Breast epithelium (tissue), 4 donors: ENCODE results near the gene SEC31B. TPM values are rescaled to one million over a fixed set of nuclear protein-coding genes. Genes with fewer than 3 reads are reported as not detected.

Experiments
- DNase-seq, 2 donors: peaks; one replicate each; pipeline ENCODE4 v3.0.0-alpha.2; 2019; ENCODE audit warnings: low spot score in 2 of 2
- H3K27ac ChIP-seq, 2 donors: fragments of 200-600 bp; sonication (generic) in 1 of 2; one replicate each; pipeline ENCODE4 v1.5.1; 2016 to 2019; ENCODE audit warnings: mild to moderate bottlenecking in 1 of 2
- H3K27me3 ChIP-seq, 2 donors: fragments of 200-600 bp; sonication (generic) in 1 of 2; one replicate each; pipeline versions ENCODE4 v1.5.1 to v1.6.0; 2017 to 2019; ENCODE audit warnings: control low read depth in 1 of 2, mild to moderate bottlenecking in 1 of 2
- H3K36me3 ChIP-seq: fragments of 200-600 bp; one replicate; pipeline ENCODE4 v1.5.1; 2019
- H3K4me1 ChIP-seq, 2 donors: fragments of 200-600 bp; sonication (generic); one replicate each; pipeline ENCODE4 v1.5.1; 2016 to 2019; ENCODE audit warnings: control low read depth in 1 of 2
- H3K4me3 ChIP-seq, 3 donors: fragments of 200-600 bp; sonication (generic); 1 replicate in 2 of 3; 2 replicates in 1 of 3; pipeline ENCODE4 v1.5.1; 2016 to 2019; ENCODE audit warnings: mild to moderate bottlenecking in 3 of 3, moderate library complexity in 2 of 3
- H3K9me3 ChIP-seq, 2 donors: fragments of 200-600 bp; sonication (generic) in 1 of 2; one replicate each; pipeline ENCODE4 v1.5.1; 2016 to 2019; ENCODE audit warnings: control low read depth in 1 of 2
- POLR2A ChIP-seq: fragments of 450-650 bp; IDR thresholded peaks from one replicate; pipeline ENCODE4 v1.6.1; 2016; ENCODE audit warnings: antibody characterized with exemption, mild to moderate bottlenecking, moderate library complexity
- POLR2AphosphoS5 ChIP-seq, 3 donors: sonication (generic); formaldehyde crosslinking; IDR thresholded peaks; one replicate each; pipeline ENCODE4 v1.6.1; 2017; ENCODE audit warnings: antibody characterized with exemption in 3 of 3
- intact Hi-C: fragments of 100-400 bp; cut with DNase I; formaldehyde crosslinking; loops from one replicate; pipeline ENCODE4 v1.15.1; 2023; ENCODE audit warnings: low total_unique reads
- total RNA-seq, 3 donors: library from RNA; depleted of rRNA; stranded (reverse); fragments of >200 nt; gene quantifications; one replicate each; pipeline ENCODE4 v1.1.0, GENCODE V29; 2016
- TF ChIP-seq, protein P1 (sequence below), 3 donors: fragments of 450-650 bp; IDR thresholded peaks; one replicate each; pipeline ENCODE4 v1.5.1; 2016 to 2017; ENCODE audit warnings: antibody characterized with exemption in 3 of 3, mild to moderate bottlenecking in 3 of 3, moderate library complexity in 3 of 3

The SEC31B gene
- total RNA-seq, 3 donors from 2014 or later = 9.8 to 18.1 (median 12.1) TPM

DNA sequence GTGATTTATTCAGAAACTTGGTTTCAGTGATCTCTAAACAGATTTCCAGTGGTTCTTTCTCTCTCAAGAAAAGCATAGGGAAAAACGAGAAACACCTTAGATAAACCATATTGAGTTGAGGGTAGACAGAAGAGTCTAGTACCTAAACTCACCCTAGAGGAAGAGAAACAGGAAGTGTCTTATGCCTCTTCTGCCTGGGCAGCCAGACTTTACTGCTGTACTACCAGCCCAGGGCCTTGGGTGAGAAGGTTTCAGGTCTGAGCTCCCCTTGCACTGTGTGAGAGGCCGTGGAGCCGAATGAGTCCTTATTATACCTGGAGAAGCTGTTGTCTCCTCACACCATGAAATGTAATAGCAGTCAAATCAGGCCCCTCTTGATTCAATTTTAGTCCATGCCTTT lies 34.3 kb upstream of the SEC31B start:
- no peak for DNase-seq
- Histone ChIP-seq H3K27ac (no peak overlapping the region), H3K4me1 (no peaks in the 10 kb centered on the region), H3K4me3 (no peak overlapping the region), H3K27me3 (no peaks in the 10 kb centered on the region), H3K9me3 (no peaks in the 10 kb centered on the region), H3K36me3 (no peaks in the 10 kb centered on the region)
- intact Hi-C loops = no loop called here
- no peak for TF ChIP-seq POLR2A
- TF ChIP-seq, protein P1, sequence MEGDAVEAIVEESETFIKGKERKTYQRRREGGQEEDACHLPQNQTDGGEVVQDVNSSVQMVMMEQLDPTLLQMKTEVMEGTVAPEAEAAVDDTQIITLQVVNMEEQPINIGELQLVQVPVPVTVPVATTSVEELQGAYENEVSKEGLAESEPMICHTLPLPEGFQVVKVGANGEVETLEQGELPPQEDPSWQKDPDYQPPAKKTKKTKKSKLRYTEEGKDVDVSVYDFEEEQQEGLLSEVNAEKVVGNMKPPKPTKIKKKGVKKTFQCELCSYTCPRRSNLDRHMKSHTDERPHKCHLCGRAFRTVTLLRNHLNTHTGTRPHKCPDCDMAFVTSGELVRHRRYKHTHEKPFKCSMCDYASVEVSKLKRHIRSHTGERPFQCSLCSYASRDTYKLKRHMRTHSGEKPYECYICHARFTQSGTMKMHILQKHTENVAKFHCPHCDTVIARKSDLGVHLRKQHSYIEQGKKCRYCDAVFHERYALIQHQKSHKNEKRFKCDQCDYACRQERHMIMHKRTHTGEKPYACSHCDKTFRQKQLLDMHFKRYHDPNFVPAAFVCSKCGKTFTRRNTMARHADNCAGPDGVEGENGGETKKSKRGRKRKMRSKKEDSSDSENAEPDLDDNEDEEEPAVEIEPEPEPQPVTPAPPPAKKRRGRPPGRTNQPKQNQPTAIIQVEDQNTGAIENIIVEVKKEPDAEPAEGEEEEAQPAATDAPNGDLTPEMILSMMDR (IDR thresholded peaks at IDR 0.05) = no peak
- no peak for TF ChIP-seq POLR2AphosphoS5 (IDR thresholded peaks at IDR 0.05)

DNA sequence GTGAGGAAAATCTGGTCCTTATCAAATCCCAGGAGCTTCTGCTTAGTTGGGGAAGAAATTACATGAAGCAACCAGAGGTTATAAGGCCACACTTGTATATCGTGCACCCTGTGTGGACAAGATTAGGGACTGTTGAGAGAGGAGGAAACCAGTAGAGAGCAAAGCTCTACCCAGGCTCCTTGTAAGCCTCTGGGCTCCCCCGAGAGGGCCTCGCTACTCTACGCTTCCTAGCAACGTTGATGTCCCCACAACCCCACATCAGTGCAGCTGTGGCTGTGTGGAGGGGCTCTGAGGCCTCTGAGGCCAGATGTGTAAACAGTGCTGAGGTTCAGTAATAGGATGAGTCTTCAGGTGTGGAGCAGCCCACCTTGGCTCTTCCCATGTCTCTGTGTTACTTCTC lies 32.1 kb upstream of the SEC31B start:
- intact Hi-C loops = no loop called here
- H3K4me1 ChIP-seq = no peaks in the 10 kb centered on the region
- no peaks in the 10 kb centered on the region for H3K36me3 ChIP-seq
- no peaks in the 10 kb centered on the region for H3K27me3 ChIP-seq
- no peak overlapping the region for H3K27ac ChIP-seq
- H3K9me3 ChIP-seq = no peaks in the 10 kb centered on the region
- H3K4me3 ChIP-seq = no peak overlapping the region
- DNase-seq = no peak
- no peak for TF ChIP-seq POLR2A
- TF ChIP-seq POLR2AphosphoS5 (IDR thresholded peaks at IDR 0.05) = no peak
- TF ChIP-seq, protein P1 (IDR thresholded peaks at IDR 0.05) = no peak

DNA sequence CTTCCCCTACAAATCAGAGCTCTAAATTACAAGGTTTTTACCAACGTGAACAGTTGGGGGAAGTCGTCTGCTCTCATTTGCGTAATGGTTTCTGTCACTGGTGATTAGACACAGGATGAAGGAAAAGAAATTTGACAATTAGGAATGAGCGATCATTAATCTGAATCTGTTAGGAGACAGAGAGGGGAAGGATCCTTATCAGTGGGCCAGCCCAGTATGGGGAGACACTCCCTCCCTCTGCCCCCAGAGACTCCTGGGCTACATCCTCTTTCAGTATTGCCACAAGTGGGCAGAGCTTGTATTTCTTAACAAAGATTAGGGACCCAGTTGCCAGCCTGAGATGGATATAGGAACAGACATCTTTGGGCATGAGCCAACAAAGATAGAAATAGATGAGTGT lies 31.5 kb upstream of the SEC31B start:
- no peak for DNase-seq
- Histone ChIP-seq H3K9me3 (no peaks in the 10 kb centered on the region), H3K4me3 (no peak overlapping the region), H3K4me1 (no peaks in the 10 kb centered on the region), H3K27me3 (no peaks in the 10 kb centered on the region), H3K27ac (no peak overlapping the region), H3K36me3 (no peaks in the 10 kb centered on the region)
- intact Hi-C loops = no loop called here
- TF ChIP-seq POLR2AphosphoS5 (IDR thresholded peaks at IDR 0.05) = no peak
- TF ChIP-seq, protein P1 (IDR thresholded peaks at IDR 0.05) = no peak
- no peak for TF ChIP-seq POLR2A

DNA sequence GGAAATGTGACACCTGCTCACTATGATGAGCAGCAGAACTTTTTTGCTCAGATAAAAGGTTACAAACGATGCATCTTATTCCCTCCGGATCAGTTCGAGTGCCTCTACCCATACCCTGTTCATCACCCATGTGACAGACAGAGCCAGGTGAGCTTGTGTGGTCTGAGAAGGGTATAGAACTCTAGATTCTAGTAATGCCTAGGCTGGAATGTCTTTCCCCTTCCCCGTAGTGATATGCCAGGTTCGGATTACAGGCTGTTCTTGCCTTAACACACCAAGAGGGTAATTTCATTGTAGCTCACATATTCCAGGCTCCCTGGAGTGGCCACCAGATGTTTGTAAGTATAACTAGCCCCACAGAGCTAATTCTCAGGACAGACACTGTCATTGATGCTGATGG lies 25.3 kb upstream of the SEC31B start:
- Histone ChIP-seq H3K36me3 (no peaks in the 10 kb centered on the region), H3K4me1 (no peaks in the 10 kb centered on the region), H3K4me3 (no peak overlapping the region), H3K27ac (no peak overlapping the region), H3K9me3 (no peaks in the 10 kb centered on the region), H3K27me3 (no peaks in the 10 kb centered on the region)
- intact Hi-C loops = no loop called here
- DNase-seq = no peak
- TF ChIP-seq POLR2AphosphoS5 (IDR thresholded peaks at IDR 0.05) (no peak), POLR2A (no peak)
- TF ChIP-seq, protein P1 (IDR thresholded peaks at IDR 0.05) = no peak

DNA sequence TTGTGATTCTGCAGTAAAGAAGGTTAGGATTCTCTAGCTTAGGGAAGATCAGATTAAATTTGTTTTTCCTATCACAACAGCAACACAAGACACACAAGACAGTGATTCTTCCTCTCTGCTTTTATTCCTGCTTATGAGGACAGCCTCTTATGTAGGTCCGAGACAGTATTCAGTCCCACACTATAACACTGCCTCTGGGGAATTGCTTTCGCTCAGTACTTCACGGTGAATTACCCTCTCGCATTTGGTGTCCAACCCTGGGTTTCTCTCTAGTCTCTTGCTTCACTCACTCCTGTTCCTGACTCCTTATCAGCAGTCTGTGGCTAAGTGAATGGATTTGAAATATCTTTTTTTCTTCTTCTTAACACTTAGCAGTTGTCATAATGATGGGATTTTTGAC lies 17.8 kb upstream of the SEC31B start:
- H3K4me3 ChIP-seq = no peak overlapping the region
- intact Hi-C loops = no loop called here
- no peak overlapping the region for H3K27ac ChIP-seq
- peaks cover 0 to 15% of the 10 kb centered on the region in 2 donors for H3K4me1 ChIP-seq
- H3K9me3 ChIP-seq = no peaks in the 10 kb centered on the region
- H3K27me3 ChIP-seq = no peaks in the 10 kb centered on the region
- no peak for DNase-seq
- no peaks in the 10 kb centered on the region for H3K36me3 ChIP-seq
- TF ChIP-seq POLR2A (no peak), POLR2AphosphoS5 (IDR thresholded peaks at IDR 0.05) (no peak)
- TF ChIP-seq, protein P1 (IDR thresholded peaks at IDR 0.05) = no peak
